GM12874 (cell line): ENCODE results near the gene SLC25A21.

ENCODE experiments used
- TF ChIP-seq, protein P1 (sequence below): IDR thresholded peaks from 2 replicates; pipeline ENCODE4 v1.5.1; 2011; ENCODE audit warnings: low read depth, mild to moderate bottlenecking, control low read depth, low read length, moderate library complexity; ENCODE audit not compliant: insufficient read depth

The SLC25A21 gene

DNA sequence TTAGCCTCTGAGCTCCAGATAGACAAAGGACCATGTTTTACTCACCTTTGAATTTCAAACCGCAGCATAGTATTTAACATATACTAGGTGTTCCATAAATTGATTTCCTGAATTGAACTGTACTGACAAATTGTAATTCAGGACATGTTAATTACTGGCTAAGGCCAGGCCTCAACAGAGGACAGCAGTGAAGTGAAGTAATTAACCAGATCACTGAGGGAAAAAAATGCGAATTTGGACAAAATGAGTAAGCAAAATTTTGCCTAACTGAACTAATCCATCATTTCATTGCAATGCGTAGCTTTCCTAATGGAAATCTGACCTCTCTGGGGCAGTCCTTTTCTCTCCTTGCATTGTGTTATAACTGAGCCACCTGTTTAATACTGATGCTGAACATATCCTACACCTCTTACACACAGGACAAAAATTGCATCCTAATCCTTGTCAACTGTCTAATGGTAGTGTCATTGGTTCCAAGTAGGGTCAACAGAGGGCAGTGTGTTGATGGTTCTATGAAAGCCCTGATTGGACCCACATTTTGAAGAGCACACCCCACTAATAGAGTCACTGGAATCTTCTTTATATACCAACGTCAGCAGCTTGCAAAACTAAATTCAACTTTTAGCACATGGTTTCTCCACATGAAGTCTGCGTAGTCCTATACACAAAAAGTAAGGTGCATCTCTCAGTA lies 148.4 kb downstream of the SLC25A21 start:
- TF ChIP-seq, protein P1, sequence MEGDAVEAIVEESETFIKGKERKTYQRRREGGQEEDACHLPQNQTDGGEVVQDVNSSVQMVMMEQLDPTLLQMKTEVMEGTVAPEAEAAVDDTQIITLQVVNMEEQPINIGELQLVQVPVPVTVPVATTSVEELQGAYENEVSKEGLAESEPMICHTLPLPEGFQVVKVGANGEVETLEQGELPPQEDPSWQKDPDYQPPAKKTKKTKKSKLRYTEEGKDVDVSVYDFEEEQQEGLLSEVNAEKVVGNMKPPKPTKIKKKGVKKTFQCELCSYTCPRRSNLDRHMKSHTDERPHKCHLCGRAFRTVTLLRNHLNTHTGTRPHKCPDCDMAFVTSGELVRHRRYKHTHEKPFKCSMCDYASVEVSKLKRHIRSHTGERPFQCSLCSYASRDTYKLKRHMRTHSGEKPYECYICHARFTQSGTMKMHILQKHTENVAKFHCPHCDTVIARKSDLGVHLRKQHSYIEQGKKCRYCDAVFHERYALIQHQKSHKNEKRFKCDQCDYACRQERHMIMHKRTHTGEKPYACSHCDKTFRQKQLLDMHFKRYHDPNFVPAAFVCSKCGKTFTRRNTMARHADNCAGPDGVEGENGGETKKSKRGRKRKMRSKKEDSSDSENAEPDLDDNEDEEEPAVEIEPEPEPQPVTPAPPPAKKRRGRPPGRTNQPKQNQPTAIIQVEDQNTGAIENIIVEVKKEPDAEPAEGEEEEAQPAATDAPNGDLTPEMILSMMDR, result 0 out of 2 replicates have a peak, but pooled peaks have one; percentile 4

DNA sequence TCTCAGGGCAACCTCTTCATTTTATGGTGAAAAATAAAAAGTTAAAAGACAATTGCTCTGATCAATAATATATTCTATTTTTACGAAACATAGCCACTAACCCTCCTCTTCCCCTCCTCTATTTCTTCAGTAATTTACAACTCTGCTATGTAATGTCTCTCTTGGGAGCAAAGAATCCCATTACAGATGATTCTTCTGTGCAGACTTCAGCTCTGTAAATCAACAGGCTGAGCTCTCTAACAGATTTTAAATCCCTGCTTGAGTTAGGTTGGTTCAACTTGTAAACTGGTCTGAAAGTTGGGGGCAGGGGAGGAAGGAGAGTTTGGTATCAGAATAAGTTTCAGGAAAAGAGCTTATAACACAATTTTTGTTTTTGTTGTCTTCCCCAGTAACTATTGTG lies 151.0 kb downstream of the SLC25A21 start:
- TF ChIP-seq, protein P1, result no peak

DNA sequence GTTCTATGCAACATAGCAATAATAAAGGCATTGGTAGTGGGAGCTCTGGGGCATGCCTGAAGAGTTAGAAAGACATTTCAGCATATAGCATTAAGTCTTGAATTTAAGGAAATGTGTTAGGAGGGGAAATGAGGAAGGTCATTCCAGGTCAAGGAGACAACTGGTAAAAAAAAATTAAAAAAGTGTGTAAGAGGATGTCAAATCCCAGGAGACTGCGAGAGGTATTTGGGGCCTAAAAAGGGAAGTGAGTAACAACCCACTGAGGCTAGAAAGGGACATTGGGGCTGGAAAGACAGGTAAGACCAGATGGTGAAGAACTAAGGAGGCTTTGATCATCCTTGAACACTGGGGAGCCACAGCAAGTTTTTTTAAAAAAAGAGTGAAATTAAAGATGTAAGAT lies 152.9 kb downstream of the SLC25A21 start:
- TF ChIP-seq, protein P1, result no peak

DNA sequence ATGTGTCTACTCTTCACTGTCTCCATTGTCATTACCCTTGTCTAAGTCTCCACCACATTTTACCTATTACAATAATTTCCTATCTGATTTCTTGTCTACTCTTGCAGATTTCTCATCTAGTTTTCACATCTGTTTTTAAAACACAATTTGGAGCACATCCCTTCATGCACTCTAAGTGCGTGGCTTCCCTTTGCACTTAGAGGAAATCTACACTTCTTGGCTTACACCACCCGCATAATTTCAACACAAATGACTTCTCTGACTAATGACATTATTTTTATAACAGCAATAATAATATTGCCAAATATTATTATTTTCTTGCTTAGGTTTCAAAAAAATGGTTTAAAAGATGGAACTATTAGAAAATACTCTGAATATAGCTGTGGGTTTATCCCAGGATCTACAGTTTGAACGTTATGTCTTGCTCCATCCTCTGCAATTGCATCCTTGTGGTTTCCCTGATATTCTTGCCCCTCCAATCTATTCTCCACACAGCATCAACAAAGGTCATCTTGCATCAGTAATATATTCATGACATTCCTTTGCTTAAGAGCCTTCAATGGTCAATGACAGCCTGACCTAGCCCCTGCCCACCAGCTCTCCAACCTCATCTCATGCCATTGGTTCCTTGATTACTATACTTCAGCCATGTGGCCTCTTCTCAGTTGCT lies 153.7 kb downstream of the SLC25A21 start:
- TF ChIP-seq, protein P1, result no peak

DNA sequence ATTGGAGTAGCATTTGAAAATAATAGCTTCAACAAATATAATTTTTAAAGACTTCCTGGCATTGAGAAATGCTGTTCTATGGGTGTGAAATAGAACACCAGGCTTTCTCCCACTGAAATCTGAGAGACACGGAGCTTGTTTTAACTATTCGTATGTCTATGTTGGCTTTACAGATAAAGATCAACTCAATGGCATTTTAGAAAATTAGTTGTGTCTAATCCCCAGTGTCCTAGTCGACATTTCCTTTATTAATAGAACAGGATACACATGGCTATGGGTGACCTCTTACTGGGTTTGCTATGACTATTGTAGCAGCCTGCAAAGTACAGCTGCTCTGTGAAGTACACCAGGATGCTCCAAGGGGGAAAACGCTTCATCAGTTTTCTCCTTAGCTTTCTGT lies 159.3 kb downstream of the SLC25A21 start:
- TF ChIP-seq, protein P1, result no peak

DNA sequence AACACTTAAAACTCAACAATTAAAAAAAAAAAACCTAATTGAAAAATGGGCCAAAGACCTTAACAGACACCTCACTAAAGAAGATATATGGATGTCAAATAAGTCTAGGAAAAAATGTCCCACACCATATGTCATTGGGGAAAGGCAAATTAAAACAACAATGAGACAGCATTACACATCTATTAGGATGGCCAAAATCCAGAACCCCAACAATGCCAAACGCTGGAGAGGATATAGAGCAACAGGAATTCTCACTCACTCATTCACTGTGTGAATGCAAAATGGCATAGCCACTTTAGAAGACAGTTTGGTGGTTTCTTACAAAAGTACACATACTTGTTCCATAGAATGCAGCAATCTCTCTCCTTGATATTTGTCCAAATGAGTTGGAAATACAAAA lies 173.7 kb downstream of the SLC25A21 start:
- TF ChIP-seq, protein P1, result no peak

DNA sequence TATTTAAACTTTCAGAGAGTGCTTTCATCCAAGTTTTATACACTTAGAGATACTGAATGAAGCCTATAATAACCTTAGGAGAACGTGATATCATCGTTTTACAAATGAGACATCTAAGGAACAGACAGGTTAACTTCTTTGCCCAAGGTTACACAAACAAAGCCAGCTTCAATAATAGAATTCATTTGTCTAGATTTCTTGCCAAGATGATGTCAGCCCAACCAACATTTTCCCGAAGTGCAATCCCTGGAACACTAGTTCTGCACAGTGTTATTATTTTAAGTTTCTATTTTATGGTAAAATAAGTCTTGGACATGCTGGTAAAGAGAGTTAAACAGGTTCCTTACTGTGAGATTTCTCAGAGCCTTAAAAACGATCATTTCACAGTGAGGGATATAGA lies 174.6 kb downstream of the SLC25A21 start:
- TF ChIP-seq, protein P1, result no peak
